ENCODE results near the gene MBLAC1.

GRCh38 chr7:100163006-100163531 lies 36.3 kb downstream of the MBLAC1 start:
- TF ChIP-seq CTCF (IDR thresholded peaks at IDR 0.05; ENCODE audit: low read length) (no peak), EZH2 (IDR thresholded peaks at IDR 0.05; ENCODE audit: borderline replicate concordance, low read length) (no peak)
